HepG2 (cell line): ENCODE measurements around the gene HOXA10. TPM values are rescaled to one million over a fixed set of nuclear protein-coding genes. Genes with fewer than 3 reads are reported as not detected.

Experiments
- BRD4 ChIP-seq: sonication (generic); formaldehyde crosslinking; IDR thresholded peaks from 2 replicates; pipeline ENCODE4 v1.4.0; 2020; ENCODE audit warnings: missing genetic modification reagents
- CAMTA2 ChIP-seq: sonication (generic); formaldehyde crosslinking; IDR thresholded peaks from 2 replicates; pipeline ENCODE4 v1.4.0; 2020; ENCODE audit warnings: mild to moderate bottlenecking, missing genetic modification reagents, borderline replicate concordance
- CENPT ChIP-seq: sonication (generic); formaldehyde crosslinking; IDR thresholded peaks from 2 replicates; pipeline ENCODE4 v1.8.0; 2022; ENCODE audit warnings: low read depth, mild to moderate bottlenecking, moderate library complexity, missing genetic modification reagents
- ISL2 ChIP-seq: sonication (generic); formaldehyde crosslinking; IDR thresholded peaks from 2 replicates; pipeline ENCODE4 v1.5.0; 2020; ENCODE audit warnings: missing genetic modification reagents
- MAF1 ChIP-seq: sonication (generic); formaldehyde crosslinking; IDR thresholded peaks from 2 replicates; pipeline ENCODE4 v1.5.0; 2020; ENCODE audit warnings: missing genetic modification reagents, borderline replicate concordance
- MLLT10 ChIP-seq: sonication (generic); formaldehyde crosslinking; IDR thresholded peaks from 2 replicates; pipeline ENCODE4 v1.4.0; 2020; ENCODE audit warnings: missing genetic modification reagents
- NCOA1 ChIP-seq: sonication (generic); formaldehyde crosslinking; IDR thresholded peaks from 2 replicates; pipeline ENCODE4 v1.9.0; 2021; ENCODE audit warnings: missing genetic modification reagents
- NFIC ChIP-seq: IDR thresholded peaks from 2 replicates; pipeline ENCODE4 v1.6.1; 2012; ENCODE audit warnings: mild to moderate bottlenecking, low read length, inconsistent platforms
- ONECUT2 ChIP-seq: sonication (generic); formaldehyde crosslinking; IDR thresholded peaks from 2 replicates; pipeline ENCODE4 v1.4.0; 2020; ENCODE audit warnings: missing genetic modification reagents
- POLR2A ChIP-seq, 2 experiments: IDR thresholded peaks; 2 replicates each; pipeline ENCODE4 v1.6.1; 2011; ENCODE audit warnings: low read depth in 2 of 2, low read length in 2 of 2, mild to moderate bottlenecking in 1 of 2, moderate library complexity in 1 of 2; ENCODE audit not compliant: insufficient read depth in 1 of 2
- TP53 ChIP-seq: sonication (generic); formaldehyde crosslinking; conservative IDR thresholded peaks from 2 replicates; pipeline ENCODE4 v1.4.0; 2020; ENCODE audit warnings: missing genetic modification reagents
- ZNF251 ChIP-seq: sonication (generic); formaldehyde crosslinking; IDR thresholded peaks from 2 replicates; pipeline ENCODE4 v1.9.0; 2021; ENCODE audit warnings: mild to moderate bottlenecking, missing genetic modification reagents
- ZNF256 ChIP-seq: sonication (generic); formaldehyde crosslinking; conservative IDR thresholded peaks from 2 replicates; pipeline ENCODE4 v1.4.0; 2020; ENCODE audit warnings: missing genetic modification reagents
- ZNF317 ChIP-seq: sonication (generic); formaldehyde crosslinking; IDR thresholded peaks from 2 replicates; pipeline ENCODE4 v1.5.0; 2020; ENCODE audit warnings: mild to moderate bottlenecking, missing genetic modification reagents
- ZNF354B ChIP-seq: sonication (generic); formaldehyde crosslinking; IDR thresholded peaks from 2 replicates; pipeline ENCODE4 v1.8.0; 2022; ENCODE audit warnings: mild to moderate bottlenecking, missing genetic modification reagents
- ZNF552 ChIP-seq: sonication (generic); formaldehyde crosslinking; IDR thresholded peaks from 2 replicates; pipeline ENCODE4 v1.9.0; 2022; ENCODE audit warnings: missing genetic modification reagents, mild to moderate bottlenecking, borderline replicate concordance
- ZNF670 ChIP-seq: sonication (generic); formaldehyde crosslinking; IDR thresholded peaks from 2 replicates; pipeline ENCODE4 v1.8.0; 2022; ENCODE audit warnings: mild to moderate bottlenecking, missing genetic modification reagents, borderline replicate concordance
- ZNF720 ChIP-seq: sonication (generic); formaldehyde crosslinking; IDR thresholded peaks from 2 replicates; pipeline ENCODE4 v1.4.0; 2020; ENCODE audit warnings: missing genetic modification reagents
- ZNF749 ChIP-seq: sonication (generic); formaldehyde crosslinking; IDR thresholded peaks from 2 replicates; pipeline ENCODE4 v1.8.0; 2022; ENCODE audit warnings: mild to moderate bottlenecking, missing genetic modification reagents, moderate library complexity, borderline replicate concordance
- ZNF780A ChIP-seq: sonication (generic); formaldehyde crosslinking; IDR thresholded peaks from 2 replicates; pipeline ENCODE4 v1.8.0; 2022; ENCODE audit warnings: mild to moderate bottlenecking, missing genetic modification reagents, moderate library complexity
- ZNF792 ChIP-seq: IDR thresholded peaks from 2 replicates; pipeline ENCODE4 v1.6.1; 2016
- polyA plus RNA-seq, 8 experiments: library from polyadenylated mRNA; depleted of rRNA in 3 of 8; stranded (reverse) in 7 of 8; unstranded in 1 of 8; fragments of >200 nt; fragmentation: Illumina TruSeq in 4 of 8; extraction: Trizol in 4 of 8; gene quantifications; 2 replicates each; pipeline versions ENCODE4 v1.2.1 to v1.2.3, GENCODE V29; 2011 to 2016; ENCODE audit warnings: low read depth in 4 of 8, missing spikeins in 1 of 8, mixed read lengths in 1 of 8; ENCODE audit not compliant: insufficient read depth in 1 of 8
- total RNA-seq, 5 experiments: library from RNA; depleted of rRNA; stranded (reverse); fragments of >200 nt; fragmentation: Illumina TruSeq; extraction: Trizol; gene quantifications; 2 replicates each; pipeline ENCODE4 v1.2.3, GENCODE V29; 2016; ENCODE audit warnings: low read depth in 1 of 5
- TF ChIP-seq, protein P1 (sequence below): sonication (generic); formaldehyde crosslinking; IDR thresholded peaks from 2 replicates; pipeline ENCODE4 v1.4.0; 2020; ENCODE audit warnings: missing genetic modification reagents
- TF ChIP-seq, protein P2 (sequence below): sonication (generic); formaldehyde crosslinking; IDR thresholded peaks from 2 replicates; pipeline ENCODE4 v1.9.0; 2021; ENCODE audit warnings: missing genetic modification reagents, mild to moderate bottlenecking, borderline replicate concordance
- TF ChIP-seq, protein P3 (sequence below): sonication (generic); formaldehyde crosslinking; IDR thresholded peaks from 2 replicates; pipeline ENCODE4 v1.8.0; 2022; ENCODE audit warnings: missing genetic modification reagents, mild to moderate bottlenecking, moderate library complexity, borderline replicate concordance

The HOXA10 gene
- total and polyA plus RNA-seq, 2 of the 13 experiments (the other 11 are each of a cell fraction or from before 2014, with no cell fraction given): not detected

GRCh38 chr7:27133409-27134231 is 40.5 kb downstream of the HOXA10 start (continued):
- TF ChIP-seq ZNF251 (no peak), NFIC (peak; percentile 44; the same call in 1 of the 2 replicates), ZNF670 (CRISPR knock-in tag) (no peak), ZNF749 (no peak), ZNF552 (CRISPR knock-in tag) (no peak), ONECUT2 (CRISPR knock-in tag) (peak; percentile 56), POLR2A (IDR thresholded peaks at IDR 0.05; ENCODE audit: insufficient read depth in 1 of 2, low read depth in 2 of 2, low read length in 2 of 2) (no peak), MAF1 (CRISPR knock-in tag) (no peak), ZNF720 (CRISPR knock-in tag) (no peak), BRD4 (CRISPR knock-in tag) (no peak), CENPT (CRISPR knock-in tag) (no peak), ZNF354B (CRISPR knock-in tag) (no peak), NCOA1 (CRISPR knock-in tag) (no peak), ZNF256 (CRISPR knock-in tag) (no peak), ISL2 (CRISPR knock-in tag) (no peak), MLLT10 (CRISPR knock-in tag) (no peak), TP53 (no peak), CAMTA2 (CRISPR knock-in tag) (no peak), ZNF792 (CRISPR knock-in tag) (no peak), ZNF780A (CRISPR knock-in tag) (no peak), ZNF317 (CRISPR knock-in tag) (no peak)
- TF ChIP-seq, protein P1, sequence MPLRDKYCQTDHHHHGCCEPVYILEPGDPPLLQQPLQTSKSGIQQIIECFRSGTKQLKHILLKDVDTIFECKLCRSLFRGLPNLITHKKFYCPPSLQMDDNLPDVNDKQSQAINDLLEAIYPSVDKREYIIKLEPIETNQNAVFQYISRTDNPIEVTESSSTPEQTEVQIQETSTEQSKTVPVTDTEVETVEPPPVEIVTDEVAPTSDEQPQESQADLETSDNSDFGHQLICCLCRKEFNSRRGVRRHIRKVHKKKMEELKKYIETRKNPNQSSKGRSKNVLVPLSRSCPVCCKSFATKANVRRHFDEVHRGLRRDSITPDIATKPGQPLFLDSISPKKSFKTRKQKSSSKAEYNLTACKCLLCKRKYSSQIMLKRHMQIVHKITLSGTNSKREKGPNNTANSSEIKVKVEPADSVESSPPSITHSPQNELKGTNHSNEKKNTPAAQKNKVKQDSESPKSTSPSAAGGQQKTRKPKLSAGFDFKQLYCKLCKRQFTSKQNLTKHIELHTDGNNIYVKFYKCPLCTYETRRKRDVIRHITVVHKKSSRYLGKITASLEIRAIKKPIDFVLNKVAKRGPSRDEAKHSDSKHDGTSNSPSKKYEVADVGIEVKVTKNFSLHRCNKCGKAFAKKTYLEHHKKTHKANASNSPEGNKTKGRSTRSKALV: no peak
- TF ChIP-seq, protein P2, sequence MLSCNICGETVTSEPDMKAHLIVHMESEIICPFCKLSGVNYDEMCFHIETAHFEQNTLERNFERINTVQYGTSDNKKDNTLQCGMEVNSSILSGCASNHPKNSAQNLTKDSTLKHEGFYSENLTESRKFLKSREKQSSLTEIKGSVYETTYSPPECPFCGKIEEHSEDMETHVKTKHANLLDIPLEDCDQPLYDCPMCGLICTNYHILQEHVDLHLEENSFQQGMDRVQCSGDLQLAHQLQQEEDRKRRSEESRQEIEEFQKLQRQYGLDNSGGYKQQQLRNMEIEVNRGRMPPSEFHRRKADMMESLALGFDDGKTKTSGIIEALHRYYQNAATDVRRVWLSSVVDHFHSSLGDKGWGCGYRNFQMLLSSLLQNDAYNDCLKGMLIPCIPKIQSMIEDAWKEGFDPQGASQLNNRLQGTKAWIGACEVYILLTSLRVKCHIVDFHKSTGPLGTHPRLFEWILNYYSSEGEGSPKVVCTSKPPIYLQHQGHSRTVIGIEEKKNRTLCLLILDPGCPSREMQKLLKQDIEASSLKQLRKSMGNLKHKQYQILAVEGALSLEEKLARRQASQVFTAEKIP (CRISPR knock-in tag): no peak
- TF ChIP-seq, protein P3, sequence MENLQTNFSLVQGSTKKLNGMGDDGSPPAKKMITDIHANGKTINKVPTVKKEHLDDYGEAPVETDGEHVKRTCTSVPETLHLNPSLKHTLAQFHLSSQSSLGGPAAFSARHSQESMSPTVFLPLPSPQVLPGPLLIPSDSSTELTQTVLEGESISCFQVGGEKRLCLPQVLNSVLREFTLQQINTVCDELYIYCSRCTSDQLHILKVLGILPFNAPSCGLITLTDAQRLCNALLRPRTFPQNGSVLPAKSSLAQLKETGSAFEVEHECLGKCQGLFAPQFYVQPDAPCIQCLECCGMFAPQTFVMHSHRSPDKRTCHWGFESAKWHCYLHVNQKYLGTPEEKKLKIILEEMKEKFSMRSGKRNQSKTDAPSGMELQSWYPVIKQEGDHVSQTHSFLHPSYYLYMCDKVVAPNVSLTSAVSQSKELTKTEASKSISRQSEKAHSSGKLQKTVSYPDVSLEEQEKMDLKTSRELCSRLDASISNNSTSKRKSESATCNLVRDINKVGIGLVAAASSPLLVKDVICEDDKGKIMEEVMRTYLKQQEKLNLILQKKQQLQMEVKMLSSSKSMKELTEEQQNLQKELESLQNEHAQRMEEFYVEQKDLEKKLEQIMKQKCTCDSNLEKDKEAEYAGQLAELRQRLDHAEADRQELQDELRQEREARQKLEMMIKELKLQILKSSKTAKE (CRISPR knock-in tag): peak; percentile 86
